IMR-90 (cell line): ENCODE data around the gene ZNF836. TPM values are rescaled to one million over a fixed set of nuclear protein-coding genes. Genes with fewer than 3 reads are reported as not detected.

Experiments used
- CHD1 ChIP-seq: IDR thresholded peaks from 2 replicates; pipeline ENCODE4 v1.6.1; 2012; ENCODE audit warnings: low read depth, low read length, improper control_type of control experiment
- CTCF ChIP-seq: conservative IDR thresholded peaks from 2 replicates; pipeline ENCODE4 v1.5.1; 2012; ENCODE audit warnings: mild to moderate bottlenecking, low read depth, low read length, improper control_type of control experiment
- NFE2L2 ChIP-seq: fragments of 150-350 bp; IDR thresholded peaks from 2 replicates; pipeline ENCODE4 v1.6.1; 2016; ENCODE audit warnings: low read depth, mild to moderate bottlenecking, low read length
- POLR2A ChIP-seq: IDR thresholded peaks from 2 replicates; pipeline ENCODE4 v1.6.1; 2012; ENCODE audit warnings: mild to moderate bottlenecking, low read depth, low read length
- USF2 ChIP-seq: fragments of 150-350 bp; IDR thresholded peaks from 2 replicates; pipeline ENCODE4 v1.6.1; 2017; ENCODE audit warnings: mild to moderate bottlenecking, antibody characterized with exemption, low read length, low read depth
- polyA plus RNA-seq, 3 experiments: library from polyadenylated mRNA; depleted of rRNA; stranded (reverse); fragments of >200 nt; gene quantifications; 2 replicates each; pipeline ENCODE4 v1.2.3, GENCODE V29; 2012; ENCODE audit warnings: low replicate concordance in 1 of 3
- total RNA-seq: library from RNA; depleted of rRNA; stranded (reverse); fragments of >200 nt; gene quantifications from 2 replicates; pipeline ENCODE4 v1.2.3, GENCODE V29; 2012

ZNF836 gene
- total and polyA plus RNA-seq, 2 of the 4 experiments (the other 2 are of a cell fraction), result 1.1 to 4.1 TPM

GRCh38 chr19:52139252-52140031, 32.0 kb downstream of the ZNF836 start, which contains the start of gene ZNF616 (continued):
- TF ChIP-seq NFE2L2, result no peak
- TF ChIP-seq POLR2A, result peak; percentile 83
- no peak for TF ChIP-seq CHD1
- TF ChIP-seq USF2, result no peak
- peak; percentile 76 for TF ChIP-seq CTCF
